Immature natural killer cell (primary cell): ENCODE measurements around the gene C1orf94. TPM values are rescaled to one million over a fixed set of nuclear protein-coding genes. Genes with fewer than 3 reads are reported as not detected.

Source experiments
- DNase-seq, 3 donors: peaks; one replicate each; pipeline ENCODE4 v3.0.0; 2022; ENCODE audit warnings: mixed read lengths in 1 of 3
- H3K27ac Mint-ChIP-seq, 6 donors: one replicate each; pipeline ENCODE4 v1.8.0; 2020; ENCODE audit warnings: mixed read lengths in 6 of 6, mild to moderate bottlenecking in 5 of 6, inconsistent platforms in 4 of 6, moderate library complexity in 3 of 6
- H3K27me3 Mint-ChIP-seq, 3 donors: one replicate each; pipeline ENCODE4 v1.8.0; 2020 to 2021; ENCODE audit warnings: low read depth in 3 of 3, mild to moderate bottlenecking in 3 of 3, mixed read lengths in 3 of 3, moderate library complexity in 3 of 3, inconsistent platforms in 1 of 3
- H3K36me3 Mint-ChIP-seq, 3 donors: one replicate each; pipeline ENCODE4 v1.8.0; 2020; ENCODE audit warnings: mixed read lengths in 3 of 3, inconsistent platforms in 2 of 3, mild to moderate bottlenecking in 2 of 3
- H3K4me1 Mint-ChIP-seq, 2 donors: one replicate each; pipeline ENCODE4 v1.8.0; 2020; ENCODE audit warnings: inconsistent platforms in 2 of 2, mild to moderate bottlenecking in 2 of 2, mixed read lengths in 2 of 2, moderate library complexity in 1 of 2
- H3K4me3 Mint-ChIP-seq, 5 donors: one replicate each; pipeline ENCODE4 v1.8.0; 2020; ENCODE audit warnings: mild to moderate bottlenecking in 5 of 5, mixed read lengths in 5 of 5, inconsistent platforms in 3 of 5, moderate library complexity in 3 of 5
- H3K9me3 Mint-ChIP-seq, 6 donors: one replicate each; pipeline ENCODE4 v1.8.0; 2020; ENCODE audit warnings: mild to moderate bottlenecking in 6 of 6, mixed read lengths in 6 of 6, inconsistent platforms in 4 of 6, moderate library complexity in 3 of 6
- polyA plus RNA-seq, 3 donors: library from polyadenylated mRNA; unstranded; fragments of 300-500 nt; fragmentation: Illumina TruSeq; gene quantifications; one replicate each; pipeline ENCODE4 v1.2.3, GENCODE V29; 2021

C1orf94 gene
- polyA plus RNA-seq, 3 donors from 2014 or later: not detected

GRCh38 chr1:34149501-34149900 is 27.2 kb upstream of the C1orf94 start:
- Mint-ChIP-seq H3K36me3 (no peaks in the 10 kb centered on the region), H3K27me3 (peaks cover 2 to 4% (median 4%) of the 10 kb centered on the region in 3 donors), H3K4me3 (no peak overlapping the region), H3K4me1 (no peaks in the 10 kb centered on the region), H3K27ac (no peak overlapping the region), H3K9me3 (peaks cover 0 to 1% (median 0%) of the 10 kb centered on the region in 6 donors)
- no peak for DNase-seq

GRCh38 chr1:34153246-34153645 is 23.5 kb upstream of the C1orf94 start:
- no peaks in the 10 kb centered on the region for H3K4me1 Mint-ChIP-seq
- DNase-seq: no peak
- no peak overlapping the region for H3K27ac Mint-ChIP-seq
- H3K36me3 Mint-ChIP-seq: no peaks in the 10 kb centered on the region
- no peak overlapping the region for H3K4me3 Mint-ChIP-seq
- H3K27me3 Mint-ChIP-seq: peaks cover 0 to 2% (median 1%) of the 10 kb centered on the region in 3 donors
- peaks cover 0 to 3% (median 0%) of the 10 kb centered on the region in 6 donors for H3K9me3 Mint-ChIP-seq

DNA sequence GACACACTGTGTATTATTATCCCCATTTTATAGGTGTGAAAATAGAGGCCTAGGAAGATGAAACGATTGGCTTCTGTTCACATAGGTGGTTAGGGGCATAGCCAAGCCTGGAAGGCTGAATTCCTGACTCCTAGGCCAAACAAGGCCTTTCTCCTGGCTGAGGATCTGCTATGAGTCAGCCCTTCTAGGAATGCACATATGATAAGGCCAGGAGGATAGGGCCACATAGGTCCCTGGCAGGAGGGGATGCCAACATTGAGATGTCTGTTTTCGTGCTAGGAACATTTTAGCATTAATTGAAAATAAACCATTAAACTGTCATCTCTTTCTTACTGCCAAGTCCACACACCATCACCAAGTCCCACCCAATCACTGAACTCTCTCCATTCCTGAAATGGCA is 20.8 kb upstream of the C1orf94 start:
- DNase-seq: no peak
- H3K4me3 Mint-ChIP-seq: no peak overlapping the region
- peaks cover 0 to 2% (median 0%) of the 10 kb centered on the region in 6 donors for H3K9me3 Mint-ChIP-seq
- H3K36me3 Mint-ChIP-seq: no peaks in the 10 kb centered on the region
- H3K4me1 Mint-ChIP-seq: no peaks in the 10 kb centered on the region
- peaks cover 2 to 14% (median 6%) of the 10 kb centered on the region in 3 donors for H3K27me3 Mint-ChIP-seq
- no peak overlapping the region for H3K27ac Mint-ChIP-seq

GRCh38 chr1:34156739-34157138 is 20.0 kb upstream of the C1orf94 start:
- Mint-ChIP-seq H3K4me1 (no peaks in the 10 kb centered on the region), H3K27me3 (peaks cover 7 to 22% (median 9%) of the 10 kb centered on the region in 3 donors), H3K27ac (no peak overlapping the region), H3K9me3 (peaks cover 0 to 2% (median 0%) of the 10 kb centered on the region in 6 donors), H3K36me3 (peaks cover 0 to 4% (median 0%) of the 10 kb centered on the region in 3 donors), H3K4me3 (no peak overlapping the region)
- no peak for DNase-seq

DNA sequence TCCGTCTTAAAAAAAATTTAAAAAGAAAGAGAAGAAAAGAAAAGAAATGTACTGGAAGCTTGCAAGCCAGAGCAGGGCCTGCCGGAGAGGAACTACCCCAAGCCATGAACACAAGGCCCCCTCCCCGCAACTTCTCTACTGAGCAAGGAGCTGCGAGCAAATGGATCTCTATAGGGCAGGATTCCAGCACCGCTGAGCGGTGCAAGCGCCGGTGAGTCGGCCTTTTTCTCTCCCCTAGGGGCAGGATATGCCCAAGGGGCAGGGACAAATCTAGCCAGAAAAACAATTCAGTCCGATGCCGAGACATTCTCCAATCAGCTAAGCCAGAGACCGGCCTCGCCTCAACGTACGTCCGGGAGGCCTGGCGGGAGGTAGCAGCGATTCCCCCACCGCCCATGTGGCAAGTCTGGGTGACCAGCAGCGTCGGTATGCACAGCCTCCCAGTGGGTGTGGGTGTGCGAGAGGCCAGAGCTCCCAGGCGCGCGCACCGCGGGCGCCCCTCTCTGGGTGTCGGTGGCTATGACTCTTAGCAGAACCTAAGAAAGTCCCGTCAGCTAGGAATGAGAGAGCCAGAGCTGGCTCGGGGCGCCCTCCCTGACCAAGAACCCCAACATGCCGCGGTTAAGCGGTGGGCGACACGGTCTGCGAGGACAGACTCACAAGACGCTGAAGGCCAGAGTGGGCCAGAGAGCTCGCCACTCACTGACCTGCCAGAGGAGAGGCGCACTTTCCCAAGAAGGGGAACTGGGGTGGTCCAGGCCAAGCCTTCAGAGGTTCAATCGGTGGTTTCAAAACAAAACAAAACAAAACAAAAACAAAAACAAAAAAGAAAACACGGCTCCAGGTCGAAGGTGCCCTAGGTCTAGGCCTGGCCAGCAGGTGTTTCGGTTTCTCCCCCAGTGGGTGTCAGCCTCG is 13.6 kb upstream of the C1orf94 start:
- DNase-seq: no peak
- peaks cover 17 to 46% (median 22%) of the 10 kb centered on the region in 3 donors for H3K27me3 Mint-ChIP-seq
- H3K27ac Mint-ChIP-seq: no peak overlapping the region
- H3K4me3 Mint-ChIP-seq: peak overlapping the region in 2 of 5 donors; percentile 21 to 65
- H3K4me1 Mint-ChIP-seq: peaks cover 2 to 5% of the 10 kb centered on the region in 2 donors
- peaks cover 0 to 4% (median 0%) of the 10 kb centered on the region in 3 donors for H3K36me3 Mint-ChIP-seq
- H3K9me3 Mint-ChIP-seq: peaks cover 0 to 2% (median 0%) of the 10 kb centered on the region in 6 donors

DNA sequence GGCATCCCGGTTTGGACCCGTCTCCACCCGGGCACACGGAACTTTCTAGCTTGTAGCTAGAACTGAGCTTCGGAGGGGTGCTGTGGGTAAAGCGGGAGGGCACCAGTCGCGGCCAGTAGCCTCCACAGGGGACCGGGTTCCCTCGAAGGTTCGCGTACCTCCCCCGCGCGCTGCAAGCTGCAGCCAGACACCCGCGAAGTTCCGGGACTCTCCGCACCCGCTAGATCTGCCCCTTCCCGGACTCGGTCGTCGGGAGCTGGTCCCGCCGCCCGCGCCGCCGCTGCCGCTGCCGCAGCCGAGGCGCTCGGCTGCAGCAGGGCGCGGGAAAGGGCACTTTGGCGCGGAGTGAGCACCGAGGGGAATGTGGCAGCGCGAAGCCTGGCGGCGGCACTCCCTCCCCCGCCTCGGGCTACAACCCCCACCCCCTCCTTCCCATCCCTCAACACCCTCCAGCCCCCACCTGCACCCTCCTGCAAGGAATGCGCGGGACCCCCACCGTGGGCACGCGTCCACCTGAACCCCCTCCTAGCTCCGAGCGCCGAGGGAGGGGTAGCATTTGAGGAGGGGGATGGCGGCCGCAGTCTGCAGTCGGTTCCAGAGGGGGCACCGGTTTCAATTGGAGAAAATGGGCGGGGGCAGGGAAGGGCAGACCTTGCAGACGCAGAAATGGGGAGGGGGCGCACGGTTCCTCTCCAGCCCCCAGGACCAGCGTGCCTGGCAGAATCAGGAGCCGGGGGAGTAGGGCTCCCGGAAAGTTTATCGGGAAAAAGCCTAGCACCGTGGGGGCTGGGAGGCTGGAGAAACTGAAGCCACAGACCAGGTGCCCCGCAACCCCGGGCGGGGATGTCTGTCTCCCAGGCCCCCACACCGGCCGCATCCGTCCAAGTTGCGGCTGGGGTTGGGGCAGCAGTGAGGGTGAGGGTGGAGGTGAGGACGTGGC is 12.6 kb upstream of the C1orf94 start:
- Mint-ChIP-seq H3K27me3 (peaks cover 20 to 49% (median 22%) of the 10 kb centered on the region in 3 donors), H3K4me3 (peak overlapping the region in 1 of 5 donors; percentile 65)

DNA sequence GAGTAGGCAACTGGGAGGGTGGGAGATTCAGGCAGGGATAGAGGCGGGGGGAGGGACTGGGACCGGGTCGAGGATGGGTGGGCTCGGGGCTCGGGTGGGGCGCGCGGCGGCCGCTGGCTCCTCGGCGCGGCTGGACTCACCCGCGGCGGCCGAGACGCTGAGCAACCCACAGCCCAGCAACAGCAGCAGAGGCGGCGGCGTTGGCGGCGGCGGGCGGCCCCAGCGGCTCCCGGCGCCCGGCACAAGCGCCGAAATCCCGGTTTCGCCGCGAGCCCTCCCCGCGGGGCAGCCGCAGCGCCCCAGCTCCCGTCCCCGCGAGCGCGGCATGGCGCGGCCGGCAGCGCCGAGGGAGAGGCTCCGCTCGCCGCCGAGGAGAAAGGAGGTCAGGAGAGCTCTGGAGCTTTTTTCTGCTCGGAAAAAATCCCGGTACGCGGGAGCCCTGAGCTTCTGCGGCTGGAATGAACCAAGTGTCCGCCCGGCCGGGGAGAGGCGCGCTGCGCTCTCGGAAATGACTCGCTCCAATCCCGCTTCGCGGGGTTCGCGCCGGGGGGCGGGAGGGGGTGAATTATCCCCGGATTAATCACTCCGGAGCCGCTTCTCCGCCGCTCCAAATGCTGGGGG is 11.8 kb upstream of the C1orf94 start, which contains the start of gene CSMD2:
TSS of gene CSMD2 (minus strand) at position 460 of the 621 bp plus-strand sequence. CDS start at position 327, 133 bp downstream.
- H3K4me1 Mint-ChIP-seq: peaks cover 2 to 5% of the 10 kb centered on the region in 2 donors
- H3K9me3 Mint-ChIP-seq: peaks cover 0 to 2% (median 0%) of the 10 kb centered on the region in 6 donors
- no peak for DNase-seq
- peak within 1 kb of the TSS in 4 of 5 donors; percentile 1 to 31 (median 11) for H3K4me3 Mint-ChIP-seq
- H3K27me3 Mint-ChIP-seq: peaks cover 20 to 41% (median 20%) of the 10 kb centered on the region in 3 donors
- H3K27ac Mint-ChIP-seq: no peak within 1 kb of the TSS
- peaks cover 0 to 4% (median 0%) of the 10 kb centered on the region in 3 donors for H3K36me3 Mint-ChIP-seq

More for the DNA sequence above, 12.6 kb upstream of the C1orf94 start:
- Mint-ChIP-seq H3K36me3 (peaks cover 0 to 4% (median 0%) of the 10 kb centered on the region in 3 donors), H3K27ac (no peak overlapping the region), H3K9me3 (peaks cover 0 to 2% (median 0%) of the 10 kb centered on the region in 6 donors), H3K4me1 (peaks cover 2 to 5% of the 10 kb centered on the region in 2 donors)
- DNase-seq: no peak

DNA sequence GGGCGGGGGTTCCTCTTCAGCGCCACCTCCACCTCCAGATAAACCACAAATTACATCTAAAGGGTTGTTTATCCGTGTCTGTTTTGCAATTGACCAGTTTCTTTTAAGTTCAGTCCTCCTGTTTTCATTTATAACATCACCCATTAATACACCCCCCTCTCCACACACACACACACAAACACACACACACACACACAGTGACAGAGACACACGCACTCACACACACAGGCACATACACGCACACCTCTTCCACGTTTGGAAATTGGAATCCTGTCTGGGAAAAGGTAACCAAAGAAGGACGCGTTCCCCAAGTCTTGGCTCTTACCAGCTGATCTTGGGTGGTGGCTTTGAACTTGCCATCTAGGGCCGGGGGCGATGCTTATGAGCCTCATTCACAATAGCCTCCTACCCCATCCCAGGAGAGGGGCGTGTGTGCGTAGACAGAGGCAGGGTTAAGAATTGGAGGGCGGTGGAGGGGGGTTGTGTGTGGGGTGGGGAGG is 11.2 kb upstream of the C1orf94 start:
- Mint-ChIP-seq H3K27ac (no peak overlapping the region), H3K4me3 (peak overlapping the region in 4 of 5 donors; percentile 1 to 31 (median 11)), H3K36me3 (peaks cover 0 to 4% (median 0%) of the 10 kb centered on the region in 3 donors), H3K27me3 (peaks cover 20 to 42% (median 20%) of the 10 kb centered on the region in 3 donors), H3K4me1 (peaks cover 2 to 5% of the 10 kb centered on the region in 2 donors), H3K9me3 (peaks cover 0 to 2% (median 0%) of the 10 kb centered on the region in 6 donors)
- no peak for DNase-seq

GRCh38 chr1:34166191-34166624 is 10.5 kb upstream of the C1orf94 start:
- H3K27me3 Mint-ChIP-seq: peaks cover 22 to 43% (median 24%) of the 10 kb centered on the region in 3 donors
- H3K4me3 Mint-ChIP-seq: no peak overlapping the region
- no peak for DNase-seq
- peaks cover 0 to 2% (median 0%) of the 10 kb centered on the region in 6 donors for H3K9me3 Mint-ChIP-seq
- H3K4me1 Mint-ChIP-seq: peaks cover 2 to 5% of the 10 kb centered on the region in 2 donors
- H3K36me3 Mint-ChIP-seq: peaks cover 0 to 4% (median 0%) of the 10 kb centered on the region in 3 donors
- H3K27ac Mint-ChIP-seq: no peak overlapping the region

DNA sequence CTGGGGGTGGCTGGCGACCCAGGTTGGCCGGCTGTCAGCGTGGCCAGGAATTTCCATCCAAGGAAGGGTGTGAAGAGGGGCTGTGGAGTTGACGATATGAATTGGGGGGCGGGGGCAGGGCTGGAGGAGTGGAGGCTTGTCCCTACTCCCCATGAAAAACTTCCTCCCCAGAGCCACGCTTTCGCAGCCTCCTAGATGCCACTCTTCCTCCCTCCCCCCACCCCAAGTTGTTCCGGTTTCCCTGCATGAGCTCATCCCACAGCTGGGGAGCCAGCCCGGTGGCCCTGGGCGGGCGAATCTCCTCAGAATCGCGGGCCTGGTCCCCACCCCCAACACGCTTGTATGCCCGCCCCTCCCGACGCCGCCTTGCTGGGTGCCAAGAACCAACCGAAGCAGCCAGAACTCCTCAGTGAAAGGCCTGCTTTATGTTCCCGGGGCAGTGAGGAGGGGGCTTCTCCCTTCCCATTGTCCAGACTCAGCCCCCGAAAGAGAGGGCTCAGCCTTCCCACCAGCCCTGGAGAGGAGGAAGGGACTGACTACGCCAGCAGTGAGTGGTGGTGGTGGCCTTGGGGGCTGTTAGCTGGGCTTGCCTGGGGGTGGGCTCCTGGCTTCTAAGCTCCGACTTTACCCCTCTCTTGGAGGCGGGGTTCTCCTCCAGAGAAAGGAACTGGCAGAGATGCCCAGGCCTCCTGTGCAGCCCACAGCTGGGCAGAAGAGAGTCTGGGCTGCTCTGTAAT is 9.9 kb upstream of the C1orf94 start:
- Mint-ChIP-seq H3K4me1 (peaks cover 2 to 5% of the 10 kb centered on the region in 2 donors), H3K27me3 (peaks cover 18 to 37% (median 21%) of the 10 kb centered on the region in 3 donors), H3K4me3 (no peak overlapping the region), H3K9me3 (peaks cover 0 to 2% (median 0%) of the 10 kb centered on the region in 6 donors), H3K27ac (no peak overlapping the region), H3K36me3 (no peaks in the 10 kb centered on the region)
- no peak for DNase-seq

DNA sequence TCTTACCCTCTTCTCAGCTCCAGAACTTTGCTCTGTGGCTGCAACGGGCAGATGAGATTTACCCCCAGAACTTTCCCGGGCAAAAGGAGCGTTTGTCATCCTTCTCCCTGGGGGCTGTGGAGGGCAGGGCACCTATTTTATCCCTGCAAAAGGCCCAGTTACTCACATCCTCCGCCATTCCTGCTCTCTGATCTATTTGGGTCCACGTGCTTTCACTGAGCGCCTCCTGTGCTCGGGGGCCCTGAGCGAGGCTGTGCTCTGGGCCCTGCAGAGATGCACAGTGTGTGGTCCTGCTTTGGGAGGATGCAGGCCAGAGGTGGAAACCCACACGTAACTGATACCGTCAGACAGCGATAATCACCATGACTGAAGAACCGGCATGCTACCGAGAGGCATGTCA is 9.3 kb upstream of the C1orf94 start:
- Mint-ChIP-seq H3K4me1 (peaks cover 2 to 5% of the 10 kb centered on the region in 2 donors), H3K9me3 (peaks cover 0 to 2% (median 0%) of the 10 kb centered on the region in 6 donors), H3K27me3 (peaks cover 18 to 33% (median 21%) of the 10 kb centered on the region in 3 donors), H3K4me3 (no peak overlapping the region), H3K27ac (no peak overlapping the region), H3K36me3 (no peaks in the 10 kb centered on the region)
- DNase-seq: no peak

DNA sequence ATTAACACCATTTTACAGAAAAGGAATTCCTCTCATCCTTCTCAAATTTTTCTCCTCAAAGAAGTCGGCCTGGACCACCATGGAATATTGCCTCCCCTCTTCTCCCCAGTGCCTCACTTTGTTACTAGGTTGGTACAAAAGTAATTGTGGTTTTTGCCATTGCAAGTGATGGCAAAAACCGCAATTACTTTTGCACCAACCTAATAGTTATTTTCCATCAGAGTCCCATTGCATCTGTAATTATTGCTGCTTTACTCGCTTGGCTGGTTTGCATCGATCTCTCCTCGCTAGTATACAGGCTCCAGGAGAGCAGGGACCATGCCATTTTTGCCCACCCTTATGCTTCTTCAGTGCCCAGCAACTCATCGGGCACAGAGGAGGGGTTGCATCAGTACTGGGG is 963 bp upstream of the C1orf94 start:
- H3K36me3 Mint-ChIP-seq: no peaks in the 10 kb centered on the region
- no peak overlapping the region for H3K27ac Mint-ChIP-seq
- DNase-seq: no peak
- no peak overlapping the region for H3K4me3 Mint-ChIP-seq
- H3K4me1 Mint-ChIP-seq: no peaks in the 10 kb centered on the region
- H3K9me3 Mint-ChIP-seq: no peaks in the 10 kb centered on the region
- H3K27me3 Mint-ChIP-seq: peaks cover 5 to 10% (median 7%) of the 10 kb centered on the region in 3 donors
